HFFc6 (cell line): ENCODE data around the gene P2RX6. TPM values are rescaled to one million over a fixed set of nuclear protein-coding genes. Genes with fewer than 3 reads are reported as not detected.

ENCODE experiments used
- DNase-seq: peaks from one replicate; pipeline ENCODE4 v3.0.0-alpha.2; 2018
- H3K27ac Mint-ChIP-seq: 2 replicates; pipeline ENCODE4 v1.8.0; 2020; ENCODE audit warnings: mild to moderate bottlenecking, mixed read lengths
- H3K27me3 Mint-ChIP-seq: 2 replicates; pipeline ENCODE4 v1.8.0; 2021; ENCODE audit warnings: mild to moderate bottlenecking, moderate library complexity, mixed read lengths; ENCODE audit not compliant: insufficient read depth
- H3K36me3 Mint-ChIP-seq: 2 replicates; pipeline ENCODE4 v1.8.0; 2021; ENCODE audit warnings: low read depth, mixed read lengths
- H3K4me1 Mint-ChIP-seq: 2 replicates; pipeline ENCODE4 v1.8.0; 2020; ENCODE audit warnings: low read depth, mixed read lengths
- H3K4me3 Mint-ChIP-seq: 2 replicates; pipeline ENCODE4 v1.8.0; 2020; ENCODE audit warnings: mild to moderate bottlenecking, moderate library complexity, mixed read lengths
- H3K9me3 Mint-ChIP-seq: 2 replicates; pipeline ENCODE4 v1.8.0; 2020; ENCODE audit warnings: mild to moderate bottlenecking, mixed read lengths
- CTCF ChIP-seq: fragments of 200-600 bp; sonication (generic); IDR thresholded peaks from 2 replicates; pipeline ENCODE4 v1.5.0; 2021; ENCODE audit warnings: antibody characterized with exemption, mild to moderate bottlenecking
- total RNA-seq, 6 experiments: library from RNA; stranded (reverse); fragmentation: NEBNext Ultra II Directional; extraction: Animal tissue kit (Norgen Biotek cat#: 25700); gene quantifications; 2 replicates in 1 of 6; 3 replicates in 5 of 6; pipeline ENCODE4 v1.2.3, GENCODE V29; 2021

Gene P2RX6
- total RNA-seq, 6 experiments from 2014 or later = 1.6 to 4.0 (median 1.9) TPM

GRCh38 chr22:20991252-20992055 is 23.5 kb upstream of the P2RX6 start:
- no peaks in the 10 kb centered on the region for H3K4me1 Mint-ChIP-seq
- peaks cover 7% of the 10 kb centered on the region; the same call in 1 of the 2 replicates for H3K36me3 Mint-ChIP-seq
- H3K4me3 Mint-ChIP-seq = no peak overlapping the region
- DNase-seq = no peak
- no peak overlapping the region for H3K27ac Mint-ChIP-seq
- no peaks in the 10 kb centered on the region for H3K27me3 Mint-ChIP-seq
- TF ChIP-seq CTCF = no peak
- H3K9me3 Mint-ChIP-seq = no peaks in the 10 kb centered on the region

DNA sequence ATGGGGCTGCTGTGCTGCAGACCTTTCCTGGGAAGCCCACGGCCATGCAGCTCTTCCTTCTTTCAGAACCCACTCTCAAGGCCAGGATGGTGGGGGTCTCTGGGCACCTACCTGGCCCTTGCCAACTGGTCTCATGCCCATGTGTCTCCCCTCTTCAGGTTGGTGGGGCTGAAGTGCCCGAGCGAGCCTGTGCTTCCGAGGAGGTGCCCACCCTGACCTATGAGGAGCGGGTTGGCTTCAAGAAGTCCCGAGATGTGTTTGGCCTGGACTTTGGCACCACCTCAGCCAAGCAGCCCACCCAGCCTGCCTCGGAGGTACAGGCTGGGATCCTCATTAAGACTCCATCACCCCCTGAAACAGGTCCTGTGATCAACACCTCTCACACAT is 22.9 kb upstream of the P2RX6 start:
- no peak for TF ChIP-seq CTCF
- no peak overlapping the region for H3K4me3 Mint-ChIP-seq

DNA sequence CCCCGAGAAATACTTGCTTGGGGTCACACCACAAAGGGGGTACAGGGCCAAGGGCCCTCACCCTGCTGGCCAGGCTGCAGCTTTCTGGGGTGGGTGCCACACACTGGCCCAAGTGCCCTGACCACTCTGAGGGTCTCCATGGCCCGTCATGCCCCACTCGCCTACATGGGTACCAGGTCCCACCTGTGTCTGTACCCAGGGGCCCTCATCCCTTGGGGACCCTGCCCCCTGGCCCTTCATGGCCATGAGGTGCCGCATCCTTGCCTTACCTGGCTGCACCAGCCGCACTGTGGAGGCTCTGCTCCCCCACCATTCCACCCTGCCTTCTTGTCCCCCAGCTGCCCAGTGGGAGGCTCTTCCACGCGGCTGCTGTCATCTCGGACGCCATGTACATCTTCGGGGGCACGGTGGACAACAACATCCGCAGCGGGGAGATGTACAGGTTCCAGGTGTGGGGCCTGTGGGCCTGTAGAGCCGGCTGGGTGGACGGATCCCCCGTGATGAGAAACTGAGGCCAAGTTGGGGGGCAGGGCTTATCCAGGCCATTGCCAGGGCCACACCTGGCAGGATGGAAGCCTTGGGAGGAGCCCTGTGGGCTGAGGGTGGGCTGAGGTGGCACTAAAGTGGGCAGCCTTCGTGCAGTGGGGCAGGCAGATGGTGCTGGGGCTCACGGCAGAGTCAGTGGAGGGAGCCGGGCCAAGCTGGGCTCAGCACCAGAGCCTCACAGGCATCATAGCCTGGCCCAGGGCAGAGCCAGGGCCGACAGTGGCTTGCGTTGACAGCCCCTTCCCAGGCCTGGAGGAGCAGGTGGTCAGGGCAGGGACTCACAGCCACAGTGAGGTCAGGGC is 22.3 kb upstream of the P2RX6 start:
- no peak overlapping the region for H3K4me3 Mint-ChIP-seq
- H3K36me3 Mint-ChIP-seq = peaks cover 2% of the 10 kb centered on the region; the same call in 1 of the 2 replicates
- no peak for DNase-seq
- H3K4me1 Mint-ChIP-seq = no peaks in the 10 kb centered on the region
- TF ChIP-seq CTCF = no peak
- no peaks in the 10 kb centered on the region for H3K9me3 Mint-ChIP-seq
- no peak overlapping the region for H3K27ac Mint-ChIP-seq
- H3K27me3 Mint-ChIP-seq = no peaks in the 10 kb centered on the region

More for the DNA sequence above, 22.9 kb upstream of the P2RX6 start:
- H3K36me3 Mint-ChIP-seq = peaks cover 4% of the 10 kb centered on the region; the same call in 1 of the 2 replicates
- DNase-seq = no peak
- no peaks in the 10 kb centered on the region for H3K9me3 Mint-ChIP-seq
- no peak overlapping the region for H3K27ac Mint-ChIP-seq
- H3K27me3 Mint-ChIP-seq = no peaks in the 10 kb centered on the region
- no peaks in the 10 kb centered on the region for H3K4me1 Mint-ChIP-seq

DNA sequence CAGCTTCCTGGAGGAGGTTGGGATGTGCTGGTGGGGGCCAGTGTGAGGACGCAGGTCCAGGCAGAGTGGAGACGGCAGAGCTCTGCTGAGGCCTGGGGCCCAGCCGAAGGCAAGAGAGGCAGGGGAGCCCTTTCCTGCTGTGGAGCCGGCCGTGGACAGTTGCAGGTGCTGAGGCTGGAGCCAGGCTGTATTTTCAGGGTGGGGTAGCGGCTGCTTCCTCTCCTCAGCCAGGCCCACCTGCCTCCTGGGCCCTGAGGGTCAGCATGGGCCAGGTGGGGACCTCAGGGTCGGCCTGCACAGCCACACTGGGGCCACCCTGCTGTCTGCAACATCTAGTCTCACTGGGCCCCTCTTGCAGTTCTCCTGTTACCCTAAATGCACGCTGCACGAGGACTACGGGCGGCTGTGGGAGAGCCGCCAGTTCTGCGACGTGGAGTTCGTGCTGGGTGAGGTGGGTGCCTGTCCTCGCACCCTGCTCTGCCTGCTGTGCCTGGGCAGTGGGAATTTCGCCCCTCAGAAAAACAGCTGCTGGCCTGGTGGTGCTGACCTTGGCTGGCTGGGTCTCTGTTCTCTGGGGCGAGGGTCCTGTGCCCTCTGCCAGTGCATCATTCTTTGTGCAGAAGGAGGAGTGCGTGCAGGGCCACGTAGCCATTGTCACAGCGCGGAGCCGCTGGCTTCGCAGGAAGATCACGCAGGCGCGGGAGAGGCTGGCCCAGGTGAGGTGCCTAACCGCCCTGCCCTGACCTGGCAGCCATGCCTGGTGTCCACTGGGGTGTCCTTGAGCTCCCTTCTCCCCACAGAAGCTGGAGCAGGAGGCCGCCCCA is 21.4 kb upstream of the P2RX6 start:
- Mint-ChIP-seq H3K9me3 (no peaks in the 10 kb centered on the region), H3K36me3 (no peaks in the 10 kb centered on the region; the same call in 1 of the 2 replicates), H3K27me3 (no peaks in the 10 kb centered on the region), H3K4me3 (no peak overlapping the region), H3K4me1 (no peaks in the 10 kb centered on the region), H3K27ac (no peak overlapping the region)
- no peak for DNase-seq
- TF ChIP-seq CTCF = no peak
